DOHH2 (cell line): ENCODE measurements around the gene MMAB.

Experiments used
- H3F3A ChIP-seq: fragments of 200-600 bp; sonication (generic), shearing (Covaris generic); 2 replicates; pipeline ENCODE4 v1.6.0; 2016; ENCODE audit warnings: antibody characterized with exemption, mild to moderate bottlenecking; ENCODE audit not compliant: control insufficient read depth, insufficient read depth
- H3K27ac ChIP-seq: fragments of 200-600 bp; sonication (generic); 2 replicates; pipeline ENCODE4 v1.5.1; 2014; ENCODE audit warnings: low read depth, mild to moderate bottlenecking, low read length, moderate library complexity
- H3K27me3 ChIP-seq: fragments of 200-600 bp; sonication (generic); 2 replicates; pipeline ENCODE4 v1.6.1; 2014; ENCODE audit warnings: mild to moderate bottlenecking, low read length, mixed read lengths; ENCODE audit not compliant: control insufficient read depth
- H3K36me3 ChIP-seq: fragments of 200-600 bp; sonication (generic); 2 replicates; pipeline ENCODE4 v1.6.1; 2014; ENCODE audit warnings: mild to moderate bottlenecking, low read length, moderate library complexity, mixed read lengths; ENCODE audit not compliant: control insufficient read depth
- H3K4me1 ChIP-seq: fragments of 200-600 bp; sonication (generic); 2 replicates; pipeline ENCODE4 v1.6.1; 2014; ENCODE audit warnings: mild to moderate bottlenecking, low read length, mixed read lengths; ENCODE audit not compliant: control insufficient read depth
- H3K4me2 ChIP-seq: fragments of 200-600 bp; sonication (generic); 2 replicates; pipeline ENCODE4 v1.6.0; 2014; ENCODE audit warnings: mild to moderate bottlenecking, low read length, moderate library complexity
- H3K4me3 ChIP-seq: fragments of 200-600 bp; sonication (generic); 2 replicates; pipeline ENCODE4 v1.5.1; 2014; ENCODE audit warnings: mild to moderate bottlenecking, low read length, mixed read lengths
- H3K79me2 ChIP-seq: fragments of 200-600 bp; sonication (generic); 2 replicates; pipeline ENCODE4 v1.6.1; 2014; ENCODE audit warnings: mild to moderate bottlenecking, low read length, mixed read lengths; ENCODE audit not compliant: control insufficient read depth
- H3K9me2 ChIP-seq: fragments of 200-600 bp; sonication (generic); replicated peaks from 2 replicates; pipeline ENCODE4 v1.6.1; 2014; ENCODE audit warnings: mild to moderate bottlenecking, low read length, mixed read lengths; ENCODE audit not compliant: control insufficient read depth
- H3K9me3 ChIP-seq: fragments of 200-600 bp; sonication (generic); 2 replicates; pipeline ENCODE4 v1.6.1; 2014; ENCODE audit warnings: antibody characterized with exemption, low read length, mixed read lengths; ENCODE audit not compliant: control insufficient read depth, insufficient read depth
- H4K20me1 ChIP-seq: fragments of 200-600 bp; sonication (generic); 2 replicates; pipeline ENCODE4 v1.6.0; 2014; ENCODE audit warnings: low read depth, mild to moderate bottlenecking, antibody characterized with exemption, low read length, moderate library complexity; ENCODE audit not compliant: control insufficient read depth, insufficient read depth
- EZH2phosphoT487 ChIP-seq: fragments of 200-600 bp; sonication (generic); IDR thresholded peaks from 2 replicates; pipeline ENCODE4 v1.6.1; 2017; ENCODE audit warnings: borderline replicate concordance, mild to moderate bottlenecking, antibody characterized with exemption, low read length, moderate library complexity, mixed read lengths
- TF ChIP-seq, protein P1 (sequence below): fragments of 200-600 bp; sonication (generic); IDR thresholded peaks from one replicate; pipeline ENCODE4 v1.5.1; 2014; ENCODE audit warnings: antibody characterized with exemption, mild to moderate bottlenecking, low read depth, low read length; ENCODE audit not compliant: poor library complexity, severe bottlenecking

MMAB gene

DNA sequence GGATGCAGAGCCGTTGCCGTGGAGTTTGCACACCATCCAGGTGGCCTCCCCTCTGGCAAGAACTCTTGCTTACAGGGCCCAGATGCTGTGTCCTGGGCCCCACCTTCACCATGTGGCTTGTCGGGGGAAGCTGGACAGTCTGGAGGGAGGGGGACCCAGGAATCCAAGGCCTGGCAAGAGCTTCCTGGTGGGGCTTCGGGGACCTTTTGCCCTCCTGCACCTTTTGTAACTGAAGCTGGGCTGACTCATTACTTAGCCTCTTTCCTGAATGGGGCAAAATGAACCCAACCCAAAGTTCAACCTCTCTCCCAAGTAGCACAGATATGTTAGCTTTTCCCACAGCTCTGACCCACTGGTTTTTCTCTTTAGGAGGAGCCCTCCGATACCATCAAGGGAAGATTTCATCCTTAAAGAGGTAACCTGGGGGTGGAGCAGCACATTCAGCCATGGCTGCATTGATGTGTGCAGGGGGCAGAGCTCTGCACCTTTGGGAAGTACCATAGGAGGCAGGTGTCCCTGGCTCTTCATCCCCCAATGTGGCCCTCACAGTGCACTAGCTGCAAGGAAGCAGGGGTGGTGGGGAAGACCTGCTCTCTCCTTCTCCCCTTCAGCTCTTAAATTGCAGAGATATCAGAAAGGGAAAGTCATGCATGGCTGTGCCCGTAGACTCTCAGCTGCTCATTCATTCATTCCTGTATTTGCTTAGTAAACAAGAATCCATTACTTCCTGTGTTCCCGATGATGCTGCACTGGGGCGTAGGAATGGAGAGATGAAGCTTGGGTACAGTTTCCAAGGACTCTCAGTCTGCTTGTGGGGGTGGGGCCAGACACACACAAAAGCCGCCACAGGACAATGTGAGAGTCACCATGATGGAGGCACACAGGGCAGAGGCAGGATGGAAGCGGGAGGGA lies 13.3 kb upstream of the MMAB start:
- Histone ChIP-seq H3K4me2 (no peak overlapping the region), H3K9me2 (no peaks in the 10 kb centered on the region), H3F3A (no peaks in the 10 kb centered on the region), H3K4me3 (no peak overlapping the region), H3K79me2 (peaks cover under 1% of the 10 kb centered on the region; the same call in 1 of the 2 replicates), H3K27me3 (no peaks in the 10 kb centered on the region), H3K9me3 (no peaks in the 10 kb centered on the region), H3K4me1 (no peaks in the 10 kb centered on the region), H4K20me1 (no peaks in the 10 kb centered on the region), H3K36me3 (peaks cover 68% of the 10 kb centered on the region), H3K27ac (no peak overlapping the region)
- TF ChIP-seq, protein P1, sequence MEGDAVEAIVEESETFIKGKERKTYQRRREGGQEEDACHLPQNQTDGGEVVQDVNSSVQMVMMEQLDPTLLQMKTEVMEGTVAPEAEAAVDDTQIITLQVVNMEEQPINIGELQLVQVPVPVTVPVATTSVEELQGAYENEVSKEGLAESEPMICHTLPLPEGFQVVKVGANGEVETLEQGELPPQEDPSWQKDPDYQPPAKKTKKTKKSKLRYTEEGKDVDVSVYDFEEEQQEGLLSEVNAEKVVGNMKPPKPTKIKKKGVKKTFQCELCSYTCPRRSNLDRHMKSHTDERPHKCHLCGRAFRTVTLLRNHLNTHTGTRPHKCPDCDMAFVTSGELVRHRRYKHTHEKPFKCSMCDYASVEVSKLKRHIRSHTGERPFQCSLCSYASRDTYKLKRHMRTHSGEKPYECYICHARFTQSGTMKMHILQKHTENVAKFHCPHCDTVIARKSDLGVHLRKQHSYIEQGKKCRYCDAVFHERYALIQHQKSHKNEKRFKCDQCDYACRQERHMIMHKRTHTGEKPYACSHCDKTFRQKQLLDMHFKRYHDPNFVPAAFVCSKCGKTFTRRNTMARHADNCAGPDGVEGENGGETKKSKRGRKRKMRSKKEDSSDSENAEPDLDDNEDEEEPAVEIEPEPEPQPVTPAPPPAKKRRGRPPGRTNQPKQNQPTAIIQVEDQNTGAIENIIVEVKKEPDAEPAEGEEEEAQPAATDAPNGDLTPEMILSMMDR: no peak
- TF ChIP-seq EZH2phosphoT487: no peak

DNA sequence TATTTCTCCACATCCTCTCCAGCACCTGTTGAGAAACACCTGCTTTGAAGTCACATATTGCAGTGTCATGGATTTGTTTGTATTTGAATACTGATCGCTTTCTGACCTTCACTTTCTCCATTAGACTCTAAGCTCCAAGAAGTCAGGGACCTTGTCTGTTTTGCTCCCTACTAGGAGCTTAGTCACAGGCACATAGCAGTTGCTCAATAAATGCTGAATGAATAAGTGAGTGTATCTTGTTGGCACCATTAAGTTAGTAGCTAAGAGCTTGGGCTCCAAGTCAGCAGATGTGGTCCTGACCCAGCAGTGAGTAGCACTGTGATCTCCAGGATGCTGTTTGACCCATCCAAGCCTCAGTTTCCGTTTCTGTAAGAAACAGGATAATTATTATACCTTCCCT lies 10.4 kb upstream of the MMAB start:
- Histone ChIP-seq H3K4me2 (no peak overlapping the region), H3K4me1 (no peaks in the 10 kb centered on the region), H3K36me3 (peaks cover 79% of the 10 kb centered on the region), H3K27ac (no peak overlapping the region), H3K9me3 (no peaks in the 10 kb centered on the region), H3K9me2 (no peaks in the 10 kb centered on the region), H3K27me3 (no peaks in the 10 kb centered on the region), H4K20me1 (no peaks in the 10 kb centered on the region; the same call in 1 of the 2 replicates), H3K4me3 (no peak overlapping the region), H3K79me2 (peaks cover 2% of the 10 kb centered on the region; the same call in 1 of the 2 replicates), H3F3A (no peaks in the 10 kb centered on the region)
- TF ChIP-seq EZH2phosphoT487: no peak
- TF ChIP-seq, protein P1: no peak

DNA sequence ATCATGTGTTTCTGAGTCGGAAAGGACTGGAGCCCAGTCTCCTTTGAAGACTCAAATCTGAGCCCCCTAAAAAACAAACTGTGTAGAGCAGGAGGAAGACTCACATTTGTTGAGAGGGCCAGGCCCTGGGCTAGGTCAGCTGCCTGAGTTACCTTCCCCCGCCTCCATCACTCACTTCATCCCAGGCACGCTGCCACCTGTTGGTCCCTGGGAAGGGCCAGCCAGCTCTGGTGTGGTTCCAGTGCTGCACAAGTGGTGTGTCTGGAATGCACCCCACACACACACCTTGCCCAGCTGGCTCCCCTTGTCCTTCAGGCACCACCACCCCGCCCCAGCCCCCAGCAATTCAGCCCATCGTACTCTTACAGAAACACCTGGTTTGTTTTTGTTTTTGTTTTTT lies 9.3 kb upstream of the MMAB start:
- peaks cover 4% of the 10 kb centered on the region; the same call in 1 of the 2 replicates for H3K79me2 ChIP-seq
- H3K9me2 ChIP-seq: no peaks in the 10 kb centered on the region
- H4K20me1 ChIP-seq: no peaks in the 10 kb centered on the region; the same call in 1 of the 2 replicates
- no peak overlapping the region for H3K27ac ChIP-seq
- H3F3A ChIP-seq: no peaks in the 10 kb centered on the region
- no peaks in the 10 kb centered on the region for H3K27me3 ChIP-seq
- peaks cover 80% of the 10 kb centered on the region for H3K36me3 ChIP-seq
- H3K9me3 ChIP-seq: no peaks in the 10 kb centered on the region
- TF ChIP-seq, protein P1: no peak
- TF ChIP-seq EZH2phosphoT487: no peak
- no peaks in the 10 kb centered on the region for H3K4me1 ChIP-seq
- no peak overlapping the region for H3K4me3 ChIP-seq
- H3K4me2 ChIP-seq: no peak overlapping the region
